Right lobe of liver (tissue), 4 donors: ENCODE measurements around the gene GTPBP10.

Experiments
- CTCF ChIP-seq, 4 donors: fragments of 200-600 bp in 3 of 4; fragments of 450-650 bp in 1 of 4; IDR thresholded peaks; one replicate each; pipeline versions ENCODE4 v1.5.1 to v1.8.0; 2016 to 2022; ENCODE audit warnings: antibody characterized with exemption in 4 of 4, mild to moderate bottlenecking in 2 of 4
- POLR2A ChIP-seq: fragments of 450-650 bp; IDR thresholded peaks from one replicate; pipeline ENCODE4 v1.6.1; 2017; ENCODE audit warnings: antibody characterized with exemption, mild to moderate bottlenecking
- donor health status: DM: no; HTN: no; CAD: no.
- donor health status: DM: no; HTN: no; CAD: no.
- donor health status: DM: no; HTN: yes; CAD: no.

GRCh38 chr7:90322837-90323236, 23.7 kb upstream of the GTPBP10 start:
- TF ChIP-seq CTCF (IDR thresholded peaks at IDR 0.05): no peak
- TF ChIP-seq POLR2A: no peak
